Measurements from ENCODE around the gene OR4C11.

DNA sequence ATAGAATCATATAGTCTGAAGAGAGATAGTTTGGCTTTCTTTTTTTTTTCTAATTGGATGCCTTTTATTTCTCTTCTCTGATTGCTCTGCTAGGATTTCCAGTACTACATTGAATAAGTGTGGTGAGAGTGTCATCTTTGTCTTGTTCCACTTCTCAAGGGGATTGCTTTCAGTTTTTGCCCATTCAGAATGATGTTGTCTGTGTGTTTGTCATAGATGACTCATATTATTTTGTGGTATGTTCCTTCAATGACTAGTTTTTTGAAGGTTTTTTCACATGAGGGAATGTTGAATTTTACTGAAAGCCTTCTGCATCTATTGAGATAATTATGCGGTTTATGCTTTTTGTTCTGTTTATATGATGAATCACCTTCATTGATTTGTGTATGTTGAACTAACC, 17.1 kb upstream of the OR4C11 start:
- TF ChIP-seq, protein P1, sequence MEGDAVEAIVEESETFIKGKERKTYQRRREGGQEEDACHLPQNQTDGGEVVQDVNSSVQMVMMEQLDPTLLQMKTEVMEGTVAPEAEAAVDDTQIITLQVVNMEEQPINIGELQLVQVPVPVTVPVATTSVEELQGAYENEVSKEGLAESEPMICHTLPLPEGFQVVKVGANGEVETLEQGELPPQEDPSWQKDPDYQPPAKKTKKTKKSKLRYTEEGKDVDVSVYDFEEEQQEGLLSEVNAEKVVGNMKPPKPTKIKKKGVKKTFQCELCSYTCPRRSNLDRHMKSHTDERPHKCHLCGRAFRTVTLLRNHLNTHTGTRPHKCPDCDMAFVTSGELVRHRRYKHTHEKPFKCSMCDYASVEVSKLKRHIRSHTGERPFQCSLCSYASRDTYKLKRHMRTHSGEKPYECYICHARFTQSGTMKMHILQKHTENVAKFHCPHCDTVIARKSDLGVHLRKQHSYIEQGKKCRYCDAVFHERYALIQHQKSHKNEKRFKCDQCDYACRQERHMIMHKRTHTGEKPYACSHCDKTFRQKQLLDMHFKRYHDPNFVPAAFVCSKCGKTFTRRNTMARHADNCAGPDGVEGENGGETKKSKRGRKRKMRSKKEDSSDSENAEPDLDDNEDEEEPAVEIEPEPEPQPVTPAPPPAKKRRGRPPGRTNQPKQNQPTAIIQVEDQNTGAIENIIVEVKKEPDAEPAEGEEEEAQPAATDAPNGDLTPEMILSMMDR (IDR thresholded peaks at IDR 0.05) = no peak
- no peak for TF ChIP-seq EZH2 (IDR thresholded peaks at IDR 0.05; ENCODE audit: borderline replicate concordance, insufficient read depth, low read depth, low read length, poor library complexity, severe bottlenecking)
